ENCODE data around the gene STPG1.

The STPG1 gene

DNA sequence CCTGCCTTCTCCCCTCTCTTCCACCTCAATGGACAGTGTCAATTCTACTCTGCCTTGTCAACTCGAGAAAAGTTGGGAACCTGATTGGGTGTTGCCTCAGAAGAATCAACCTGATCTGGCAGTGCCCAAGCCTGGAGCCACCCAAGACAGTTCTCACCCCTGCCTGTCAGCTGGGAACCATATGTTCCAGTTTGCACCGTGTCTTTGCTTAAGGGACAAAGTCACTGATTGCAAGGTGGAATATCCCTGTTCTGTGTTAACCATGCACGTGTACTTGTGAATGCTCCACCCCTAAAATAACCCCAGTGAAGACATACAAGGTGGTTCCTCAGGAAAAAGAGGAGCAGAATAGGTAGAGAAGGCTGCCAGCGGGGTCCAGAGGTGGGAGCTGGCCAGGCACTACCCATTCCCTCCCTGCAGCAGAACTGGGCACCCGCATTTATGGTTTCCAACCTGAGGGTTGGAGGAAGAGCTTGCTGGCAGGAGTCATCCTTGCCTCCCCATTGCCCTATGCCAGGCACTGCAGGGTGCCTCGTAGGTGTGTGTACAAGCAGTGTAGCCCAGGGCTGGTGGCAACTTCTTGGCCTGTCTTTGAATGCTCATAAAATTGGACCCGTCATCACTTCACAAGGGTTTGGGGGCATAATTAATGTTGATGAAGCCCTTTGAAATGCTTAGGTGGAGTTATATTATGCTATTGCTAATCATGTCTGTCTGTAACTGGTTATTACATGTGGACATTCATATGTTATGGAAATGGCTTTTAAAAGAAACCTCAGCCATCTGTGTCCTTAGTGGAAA is 13.4 kb upstream of the STPG1 start:
- DNase-seq (ENCODE audit: low spot score): no peak

DNA sequence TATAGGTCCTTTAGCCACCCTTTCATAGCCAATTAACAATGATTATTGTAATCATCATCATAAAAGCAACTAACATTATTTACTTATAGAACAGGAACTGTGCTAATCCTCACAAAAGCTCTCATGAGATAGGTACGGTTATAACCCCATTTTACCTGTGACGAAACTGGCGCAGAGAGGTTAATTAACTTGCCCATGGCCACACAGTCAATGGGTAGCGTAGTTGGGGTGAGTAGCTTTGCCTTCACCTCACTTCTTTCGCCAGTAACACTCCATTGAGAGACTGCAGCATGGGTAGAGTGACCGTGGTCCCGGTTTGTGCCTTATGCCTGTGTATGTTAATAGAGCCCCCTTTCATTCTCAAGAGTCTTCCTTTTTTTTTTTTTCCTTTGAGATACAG is 12.3 kb upstream of the STPG1 start:
- no peak for DNase-seq (ENCODE audit: low spot score)

DNA sequence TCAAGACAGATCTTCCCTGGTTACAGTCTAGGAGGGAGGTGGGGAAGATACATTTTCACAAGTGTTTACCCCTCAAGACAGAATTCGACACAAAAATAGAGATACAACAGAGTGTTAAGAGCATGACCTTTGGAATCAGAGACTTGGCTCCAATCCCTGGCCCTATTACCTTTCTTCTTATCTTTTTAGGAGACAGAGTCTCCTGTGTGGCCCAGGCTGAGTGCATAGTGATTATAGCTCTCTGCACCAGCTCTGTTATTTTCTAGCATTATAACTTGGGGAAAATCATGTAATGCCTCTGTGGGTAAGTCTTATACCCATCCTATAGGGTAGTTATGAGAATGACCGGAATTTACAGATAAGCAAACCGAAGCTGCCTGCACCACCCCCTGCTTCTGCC is 11.9 kb upstream of the STPG1 start:
- DNase-seq (ENCODE audit: low spot score): no peak

DNA sequence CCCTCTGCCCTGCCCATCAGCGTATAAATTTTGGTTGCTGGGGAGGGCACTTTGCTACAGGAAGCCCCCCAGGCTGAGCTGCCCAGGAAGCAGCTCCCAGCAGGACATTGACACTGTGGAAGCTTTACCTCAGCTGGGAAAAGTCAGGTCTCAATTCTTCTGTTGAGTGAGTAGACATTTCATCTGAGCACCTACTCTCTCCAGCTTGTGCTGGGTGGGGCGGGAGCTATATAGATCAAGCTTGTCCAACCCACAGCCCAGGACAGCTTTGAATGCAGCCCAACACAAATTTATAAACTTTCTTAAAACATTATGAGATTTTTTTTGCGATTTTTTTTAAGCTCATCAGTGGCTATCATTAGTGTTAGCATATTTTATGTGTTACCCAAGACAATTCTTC is 11.4 kb upstream of the STPG1 start:
- no peak for DNase-seq (ENCODE audit: low spot score)

DNA sequence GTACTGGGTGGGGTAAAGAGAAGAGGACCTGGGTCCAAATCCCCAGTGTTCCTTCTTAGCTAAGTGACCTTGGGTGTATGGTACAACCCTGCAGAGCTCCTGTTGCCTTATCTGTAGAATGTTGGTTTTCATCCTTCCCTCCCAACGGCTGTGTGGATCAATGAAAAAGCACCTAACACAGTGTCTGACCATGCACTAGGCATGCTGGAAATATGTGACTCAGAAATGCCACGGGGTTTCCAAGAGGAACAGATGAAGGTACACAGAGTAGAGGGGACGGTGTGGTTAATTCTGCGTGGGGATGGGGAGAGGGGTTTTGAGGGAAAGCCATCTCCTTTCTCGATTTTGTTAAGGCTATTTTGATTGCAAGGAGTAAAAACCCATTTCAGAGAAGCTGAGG is 10.6 kb upstream of the STPG1 start:
- no peak for DNase-seq (ENCODE audit: low spot score)

DNA sequence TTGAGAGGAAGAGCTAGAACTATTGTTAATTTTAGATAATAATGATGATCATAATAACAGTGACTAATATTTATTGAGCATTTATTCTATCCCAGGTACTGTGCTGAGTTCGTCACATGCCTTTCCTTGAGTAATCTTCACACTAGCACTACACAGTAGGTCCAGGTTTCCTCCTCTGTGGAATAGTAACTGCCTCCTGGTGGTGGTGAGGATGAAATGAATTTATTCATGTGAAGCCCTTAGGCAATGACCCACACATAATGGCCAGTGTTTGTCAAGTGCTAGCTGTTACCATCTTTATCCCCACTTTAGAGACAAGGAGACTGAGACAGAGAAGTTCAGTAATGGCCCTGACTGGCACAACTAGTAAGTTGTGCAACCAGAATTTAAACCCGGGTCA is 7.9 kb upstream of the STPG1 start:
- no peak for DNase-seq (ENCODE audit: low spot score)

DNA sequence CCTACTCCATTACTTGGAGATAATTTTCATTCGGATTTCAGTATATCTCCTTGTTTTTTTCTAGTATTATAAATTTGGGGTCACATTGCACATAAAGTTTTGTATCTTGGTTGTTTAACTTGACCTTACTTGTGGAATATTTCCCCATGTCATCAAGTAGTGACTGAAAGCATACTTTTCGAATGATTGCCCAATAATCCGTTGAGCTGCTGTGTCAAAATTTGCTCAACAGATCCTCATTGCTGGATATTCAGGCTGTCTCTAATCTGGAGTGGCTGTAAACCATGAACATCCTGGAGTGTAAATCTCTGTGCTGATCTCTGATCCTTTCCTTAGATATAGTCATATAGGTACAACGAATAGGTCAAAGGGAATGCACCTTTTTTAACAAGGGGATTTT is 7.0 kb upstream of the STPG1 start:
- no peak for DNase-seq (ENCODE audit: low spot score)

DNA sequence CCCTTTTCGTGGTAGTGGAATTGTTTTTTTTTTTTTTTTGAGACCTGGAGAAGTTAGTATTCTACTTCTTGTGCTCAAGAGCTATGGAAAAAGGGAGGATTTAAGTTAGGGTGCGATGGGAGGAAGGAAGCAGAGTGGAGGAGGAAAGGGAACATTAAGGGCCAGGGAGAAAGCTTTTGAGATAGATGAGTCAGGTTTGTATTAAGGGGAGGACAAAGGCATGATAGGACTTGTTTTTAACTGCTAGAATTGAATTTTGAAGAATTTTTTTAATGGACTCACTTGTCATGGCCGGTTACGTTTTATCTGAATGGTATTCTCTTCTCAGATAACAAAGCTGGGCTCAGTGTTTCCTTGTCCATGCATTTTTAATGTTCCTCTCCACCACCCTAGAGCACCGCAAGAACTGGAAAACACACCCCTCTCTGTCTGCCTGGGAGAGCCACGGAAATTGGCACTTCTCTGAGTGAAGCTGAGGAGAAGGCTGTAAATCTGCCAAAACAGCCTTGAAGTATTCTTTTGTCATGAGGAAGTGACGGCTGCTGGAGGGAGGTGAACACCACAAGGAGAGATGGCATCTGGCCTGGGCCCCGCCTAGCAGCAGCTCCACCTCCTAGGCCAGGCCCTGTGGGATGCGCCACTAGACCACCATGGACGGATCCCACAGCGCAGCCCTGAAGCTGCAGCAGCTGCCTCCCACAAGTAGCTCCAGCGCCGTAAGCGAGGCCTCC is 5.5 kb upstream of the STPG1 start:
- DNase-seq (ENCODE audit: low spot score): peak; percentile 81

DNA sequence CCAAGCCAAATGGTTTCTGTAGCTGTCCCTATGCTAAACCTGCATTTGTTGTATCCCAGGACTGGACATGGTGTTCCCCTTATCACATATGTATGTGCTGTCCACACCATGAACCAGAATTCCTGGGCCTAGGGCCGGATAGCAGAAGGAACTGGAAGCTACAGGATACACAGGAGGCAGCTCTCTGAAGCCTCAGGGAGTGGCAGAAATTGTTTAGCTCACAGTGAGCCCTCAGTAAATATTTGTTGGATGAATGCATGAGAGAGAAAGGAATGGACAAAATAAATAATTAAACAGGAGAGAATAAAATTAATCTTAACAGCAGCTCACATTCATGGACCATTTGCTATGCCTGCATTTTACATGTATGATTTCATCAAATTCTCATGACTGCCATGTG is 4.1 kb upstream of the STPG1 start:
- no peak for DNase-seq (ENCODE audit: low spot score)

DNA sequence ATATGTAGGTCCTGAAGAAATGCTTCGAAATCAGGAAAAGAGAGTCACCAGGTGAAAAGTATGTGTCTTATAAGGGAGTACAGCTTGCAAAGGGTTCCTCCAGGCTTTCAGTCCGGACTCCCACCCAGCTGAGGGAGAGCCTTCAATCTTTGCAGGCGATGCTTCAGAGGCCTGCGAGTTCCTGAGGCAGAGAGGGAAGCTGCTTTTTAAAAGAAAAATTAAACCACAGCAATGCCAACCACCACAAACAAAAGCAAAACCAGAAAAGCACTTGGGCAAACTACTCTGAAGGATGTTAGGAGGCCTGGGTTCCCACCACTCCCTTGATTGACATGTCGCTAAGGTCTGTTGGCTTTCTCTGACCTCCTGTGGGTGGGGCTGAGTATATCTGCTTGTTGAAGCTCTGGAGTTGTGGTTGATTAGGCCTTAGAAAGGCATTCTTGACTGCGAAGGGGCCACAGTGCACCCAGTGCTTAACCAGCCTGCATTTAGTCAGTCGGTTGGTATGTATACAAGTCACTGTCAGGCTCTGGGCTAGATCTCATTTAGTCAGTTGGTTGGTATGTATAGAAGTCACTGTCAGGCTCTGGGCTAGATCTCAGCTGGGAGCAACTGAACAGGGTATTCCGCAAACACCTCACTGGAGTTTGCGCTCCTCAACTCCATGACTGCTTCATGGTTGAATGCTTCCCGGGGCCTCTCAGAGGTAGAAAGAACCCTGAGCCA is 3.2 kb upstream of the STPG1 start:
- no peak for DNase-seq (ENCODE audit: low spot score)

DNA sequence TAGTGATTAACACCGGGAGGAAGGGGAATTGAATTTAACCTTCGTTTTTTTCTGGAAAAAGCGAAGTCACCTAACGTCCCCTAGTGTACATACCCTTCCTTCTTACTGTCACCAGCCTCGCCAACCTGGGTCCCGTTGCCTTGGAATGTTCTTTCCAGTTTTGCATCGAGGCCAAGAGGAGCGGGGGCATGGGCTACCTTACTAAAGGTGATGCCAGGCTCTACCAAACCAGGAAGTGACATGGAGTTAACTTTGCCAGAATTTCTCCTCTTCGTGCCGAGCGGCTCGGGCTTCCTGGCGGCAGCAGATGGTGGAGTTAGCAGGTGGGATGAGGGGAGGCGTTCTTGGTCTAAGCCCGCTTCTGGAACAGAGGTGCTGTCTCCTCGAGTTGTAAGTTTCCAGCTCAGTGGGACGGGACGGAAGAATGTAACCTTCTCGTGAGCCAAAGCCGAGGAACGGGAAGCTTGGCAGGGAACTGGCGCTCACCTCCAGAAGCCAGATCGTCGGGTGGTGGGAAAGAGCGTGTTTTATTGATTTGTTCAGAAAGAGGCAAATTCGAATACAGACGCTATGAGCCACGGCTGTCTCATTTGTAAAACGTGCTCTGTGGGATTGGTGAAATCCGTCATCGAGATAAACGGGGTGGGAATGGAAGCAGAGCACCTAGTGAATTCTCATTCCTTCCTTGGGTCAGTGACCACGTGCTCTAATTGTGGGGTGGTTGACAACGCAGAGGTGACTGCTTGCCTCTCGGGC is 2.5 kb upstream of the STPG1 start:
- DNase-seq (ENCODE audit: low spot score): peak; percentile 37

DNA sequence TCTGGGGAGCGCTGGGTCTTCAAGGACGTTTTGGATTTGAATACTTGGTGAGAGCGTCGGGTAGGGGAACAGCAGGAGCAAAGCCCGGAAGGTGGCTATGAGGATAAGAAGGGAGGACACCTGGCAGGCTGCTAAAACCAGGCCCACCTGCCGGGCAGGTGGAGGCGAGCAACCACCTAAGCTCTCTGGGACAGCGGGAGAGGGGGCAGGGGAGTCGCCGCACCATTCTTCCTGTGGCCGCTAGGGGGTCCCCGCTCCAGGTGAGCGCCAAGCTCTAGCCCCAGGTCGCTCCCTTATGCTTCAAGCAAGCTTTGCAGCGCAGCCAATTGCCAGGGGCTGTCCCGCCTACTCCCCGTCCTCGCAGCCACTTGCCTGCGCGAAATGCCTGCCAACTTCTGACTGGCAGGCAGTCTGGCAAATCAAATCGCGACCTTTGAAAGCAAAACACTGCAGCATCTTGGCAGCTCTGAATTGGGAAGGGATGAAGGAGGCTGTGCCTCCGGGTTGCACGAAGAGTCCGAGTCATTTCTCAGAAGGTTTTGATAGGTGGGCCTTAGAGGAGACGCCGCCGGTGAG is 1.8 kb upstream of the STPG1 start, which contains the start of gene NIPAL3:
Gene NIPAL3 (plus strand): TSS at position 469 of the 576 bp plus-strand sequence. CDS start 3,746 bp downstream, outside the sequence.
- DNase-seq (ENCODE audit: low spot score): peak; percentile 99

DNA sequence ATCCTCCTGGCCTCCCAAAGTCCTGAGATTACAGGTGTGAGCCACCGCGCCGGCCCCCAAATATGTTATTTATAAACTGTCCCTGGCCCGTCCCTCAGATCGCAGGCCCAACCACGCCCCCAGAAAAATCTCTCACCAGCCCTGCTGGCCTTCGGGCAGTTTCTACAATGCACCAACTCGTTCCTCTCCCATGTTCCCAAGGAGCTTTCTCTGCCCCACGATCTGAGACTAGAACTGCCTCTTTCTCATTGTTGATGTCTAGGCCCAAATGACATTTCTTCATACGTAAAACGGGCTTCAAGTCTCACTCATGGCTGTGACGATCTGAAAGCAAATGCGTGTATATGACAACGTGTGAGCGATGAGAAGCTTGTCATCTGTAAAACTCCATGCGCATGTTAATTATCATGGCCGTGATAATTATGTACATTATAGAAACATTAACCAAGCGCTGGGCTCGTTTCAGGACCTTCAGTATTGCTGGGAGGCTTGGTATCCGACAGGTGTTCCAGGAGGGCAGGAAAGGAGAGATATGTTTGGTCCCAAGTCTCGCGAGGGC is 1.3 kb upstream of the STPG1 start:
- DNase-seq (ENCODE audit: low spot score): no peak

DNA sequence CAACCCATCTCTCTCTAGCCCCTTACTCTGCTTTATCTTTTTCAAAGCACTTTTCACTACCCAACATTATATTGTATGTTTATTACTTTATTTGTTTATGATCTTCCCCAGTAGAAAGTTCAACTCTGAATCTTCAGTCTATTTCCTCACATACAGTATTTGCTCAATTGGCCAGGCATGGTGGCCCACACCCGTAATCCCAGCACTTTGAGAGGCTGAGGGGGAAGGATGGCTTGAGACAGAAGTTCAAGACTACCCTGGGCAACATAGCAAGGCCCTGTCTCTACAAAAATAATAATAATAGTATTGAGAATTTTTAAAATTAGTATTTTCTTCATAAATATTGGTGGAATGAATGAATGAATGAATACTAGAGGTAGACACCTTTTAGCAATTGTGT is 1.2 kb downstream of the STPG1 start:
- no peak for DNase-seq (ENCODE audit: low spot score)

DNA sequence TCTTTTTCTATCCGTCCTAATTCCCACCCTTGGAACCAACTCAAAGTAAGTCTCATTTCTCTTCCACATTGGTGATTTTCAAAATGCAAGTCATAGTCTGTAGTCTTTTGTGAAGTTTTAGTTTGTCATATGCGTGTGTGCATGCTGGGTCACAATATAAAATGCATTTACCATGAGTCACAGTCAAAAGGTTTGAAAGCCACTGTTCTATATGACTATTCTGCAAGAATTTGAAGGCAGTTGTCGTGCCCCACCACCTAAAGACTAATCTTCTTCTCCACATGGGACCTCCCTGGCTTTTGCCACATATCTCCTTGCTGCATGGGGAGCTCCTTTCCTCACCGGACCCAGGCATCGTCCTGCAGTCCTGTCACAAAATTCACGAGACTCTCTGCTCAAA is 1.6 kb downstream of the STPG1 start:
- DNase-seq (ENCODE audit: low spot score): no peak

DNA sequence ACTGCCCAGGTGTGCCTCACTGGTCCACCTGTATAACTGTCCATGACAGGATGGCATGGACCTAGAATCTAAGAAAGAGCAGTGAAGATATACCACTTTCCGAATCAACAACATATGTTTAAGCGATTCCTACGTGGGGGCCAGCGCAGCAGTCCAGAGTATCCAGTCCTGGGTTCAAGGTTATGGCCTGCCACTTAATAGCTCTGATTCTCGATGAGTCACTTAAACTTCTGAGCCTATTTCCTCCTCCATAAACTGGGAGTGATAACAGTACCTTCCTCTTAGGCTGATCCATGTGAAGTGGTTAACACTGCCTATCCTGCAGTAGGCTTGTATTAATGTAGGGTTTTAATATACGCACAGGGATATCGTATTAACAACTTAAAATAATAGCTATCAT is 2.8 kb downstream of the STPG1 start:
- no peak for DNase-seq (ENCODE audit: low spot score)

DNA sequence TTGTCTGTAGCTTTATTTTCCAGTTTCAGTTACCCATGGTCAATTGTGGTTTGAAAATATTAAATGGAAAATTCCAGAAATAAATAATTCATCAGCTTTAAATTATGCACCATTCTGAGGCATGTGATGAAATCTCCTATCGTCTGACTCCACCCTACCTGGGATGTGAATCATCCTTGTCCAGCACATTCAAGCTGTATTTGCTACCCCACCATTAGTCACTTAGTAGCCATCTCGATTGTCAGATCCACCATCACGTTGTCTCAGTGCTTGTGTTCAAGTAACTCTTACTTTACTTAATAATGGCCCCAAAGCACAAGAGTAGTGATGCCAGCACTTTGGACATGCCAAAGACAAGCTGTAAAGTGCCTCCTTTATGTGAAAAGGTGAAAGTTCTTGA is 4.0 kb downstream of the STPG1 start:
- no peak for DNase-seq (ENCODE audit: low spot score)

DNA sequence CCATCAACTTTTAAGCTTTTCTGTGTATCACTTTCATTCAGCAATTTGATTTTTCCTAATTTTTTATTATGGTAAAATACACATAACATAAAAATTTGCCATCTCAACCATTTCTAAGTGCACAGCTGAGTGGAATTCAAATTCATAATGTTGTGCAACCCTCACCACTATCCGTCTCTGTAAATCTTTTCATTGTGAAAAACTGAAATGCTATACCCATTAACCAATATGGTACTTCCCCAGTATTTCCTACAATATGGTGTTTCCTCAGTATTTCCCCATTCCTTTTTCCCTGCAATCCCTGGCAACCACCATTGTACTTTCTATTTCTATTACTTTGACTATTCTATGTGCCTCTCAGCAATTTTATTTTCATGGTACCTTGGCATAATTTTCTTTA is 6.8 kb downstream of the STPG1 start:
- no peak for DNase-seq (ENCODE audit: low spot score)

DNA sequence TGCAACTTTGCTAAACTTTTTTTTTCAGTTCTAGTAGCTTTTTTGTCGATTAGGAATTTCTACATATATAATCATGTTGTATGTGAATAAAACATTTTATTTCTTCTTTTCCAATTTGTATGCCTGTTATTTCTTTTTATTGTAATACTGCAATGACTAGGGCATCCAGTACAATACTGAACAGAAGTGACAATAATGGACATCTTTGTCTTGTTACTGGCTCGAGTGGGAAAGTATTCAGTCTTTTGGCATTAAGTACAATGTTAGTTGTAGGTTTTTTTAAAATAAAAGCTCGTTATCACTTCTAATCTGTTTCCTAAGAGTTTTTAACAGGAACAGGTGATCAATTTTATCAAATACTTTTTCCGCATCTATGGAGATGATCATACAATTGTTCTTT is 9.8 kb downstream of the STPG1 start:
- DNase-seq (ENCODE audit: low spot score): peak; percentile 41

DNA sequence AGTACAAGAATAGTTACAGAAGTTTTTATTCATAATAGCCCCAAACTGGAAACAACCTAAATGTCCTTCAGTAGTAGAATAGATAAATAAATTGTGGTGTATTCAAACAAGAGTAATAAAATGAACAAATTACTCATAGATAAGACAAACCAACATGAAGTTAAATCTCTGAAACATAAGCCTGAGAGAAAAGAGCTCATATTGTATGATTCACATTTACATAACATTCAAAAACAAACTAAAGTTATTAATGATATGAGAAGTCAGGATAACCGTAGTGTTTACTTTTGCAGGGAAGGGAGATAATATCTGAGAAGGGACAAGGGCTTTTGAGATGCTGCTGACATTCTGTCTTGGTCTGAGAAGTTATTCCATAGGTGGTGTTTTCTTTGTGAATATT is 13.5 kb downstream of the STPG1 start:
- no peak for DNase-seq (ENCODE audit: low spot score)

DNA sequence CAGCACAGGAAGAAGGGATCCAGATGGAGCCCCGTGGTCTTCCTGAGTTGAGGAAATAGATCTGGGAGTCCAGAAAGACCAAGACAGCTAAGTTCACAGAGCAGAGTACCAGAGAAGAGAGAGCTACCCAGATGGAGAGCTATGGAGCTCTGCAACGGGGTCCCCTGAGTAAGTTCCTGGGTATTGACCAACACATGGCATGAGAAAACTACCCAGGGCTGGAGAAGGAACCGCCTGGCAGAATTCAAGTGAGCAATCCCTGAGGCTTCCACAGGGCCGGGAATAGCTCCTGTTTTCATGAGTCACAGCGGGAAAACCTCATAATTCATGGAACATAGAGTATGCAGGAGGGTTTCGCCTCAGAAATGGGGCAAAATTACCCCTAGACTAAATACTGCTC is 19.7 kb downstream of the STPG1 start:
- DNase-seq (ENCODE audit: low spot score): no peak

Data from Ammon's horn (tissue), 1 donor.